Stimulated activated CD4-positive, alpha-beta T cell treated with anti-CD3 and anti-CD28 coated beads, Interleukin-1b, Interleukin-23, amount 100 ng/mL, for 24 hours (primary cell): ENCODE measurements around the gene PELI1.

Source experiments
- DNase-seq, 4 experiments: peaks; one replicate each; pipeline ENCODE4 v3.0.0-alpha.2; 2020; ENCODE audit warnings: low read depth in 4 of 4, low spot score in 1 of 4

PELI1 gene

GRCh38 chr2:64144057-64145013, at the start of gene PELI1:
Gene PELI1 (minus strand): TSS chr2:64144420. CDS start chr2:64108310, 36,110 bp downstream.
- DNase-seq, result peak; percentile 87 to 91 (median 89)

GRCh38 chr2:64193491-64193890, 49.3 kb upstream of the PELI1 start:
- DNase-seq, result no peak

- no peak for DNase-seq
These were observed 48.5 kb upstream of the PELI1 start for GRCh38 chr2:64192664-64193105.

GRCh38 chr2:64192125-64192479, 47.9 kb upstream of the PELI1 start:
- no peak for DNase-seq

GRCh38 chr2:64189586-64189985, 45.4 kb upstream of the PELI1 start:
- DNase-seq, result no peak

GRCh38 chr2:64189167-64189566, 44.9 kb upstream of the PELI1 start:
- no peak for DNase-seq

- DNase-seq, result no peak
These were observed 42.7 kb upstream of the PELI1 start for GRCh38 chr2:64186699-64187605.

GRCh38 chr2:64179582-64180321, 35.5 kb upstream of the PELI1 start:
- DNase-seq, result no peak

GRCh38 chr2:64177315-64177714, 33.1 kb upstream of the PELI1 start:
- no peak for DNase-seq

GRCh38 chr2:64175419-64176197, 31.4 kb upstream of the PELI1 start:
- no peak for DNase-seq

- DNase-seq, result no peak
These were observed 29.2 kb upstream of the PELI1 start for GRCh38 chr2:64173156-64174135.

- no peak for DNase-seq
These were observed 24.5 kb upstream of the PELI1 start for GRCh38 chr2:64168756-64169155.

GRCh38 chr2:64168201-64168600, 24.0 kb upstream of the PELI1 start:
- DNase-seq, result no peak

- DNase-seq, result no peak
These were observed 22.6 kb upstream of the PELI1 start for GRCh38 chr2:64166637-64167420.

GRCh38 chr2:64166212-64166611, 22.0 kb upstream of the PELI1 start:
- no peak for DNase-seq

- DNase-seq, result no peak
These were observed 21.5 kb upstream of the PELI1 start for GRCh38 chr2:64165706-64166105.

GRCh38 chr2:64164629-64165028, 20.4 kb upstream of the PELI1 start:
- no peak for DNase-seq

GRCh38 chr2:64162516-64162915, 18.3 kb upstream of the PELI1 start:
- DNase-seq, result no peak
